Activated CD4-positive, alpha-beta T cell treated with anti-CD3 and anti-CD28 coated beads, Interleukin-2, Interleukin-6, amounts not matched to agents 100 ng/mL and 50 ng/mL, durations not matched to agents 16 hours and 8 hours (primary cell): ENCODE data around the gene ALDH9A1.

ENCODE experiments used
- DNase-seq: peaks from one replicate; pipeline ENCODE4 v3.0.0-alpha.2; 2020

ALDH9A1 gene

DNA sequence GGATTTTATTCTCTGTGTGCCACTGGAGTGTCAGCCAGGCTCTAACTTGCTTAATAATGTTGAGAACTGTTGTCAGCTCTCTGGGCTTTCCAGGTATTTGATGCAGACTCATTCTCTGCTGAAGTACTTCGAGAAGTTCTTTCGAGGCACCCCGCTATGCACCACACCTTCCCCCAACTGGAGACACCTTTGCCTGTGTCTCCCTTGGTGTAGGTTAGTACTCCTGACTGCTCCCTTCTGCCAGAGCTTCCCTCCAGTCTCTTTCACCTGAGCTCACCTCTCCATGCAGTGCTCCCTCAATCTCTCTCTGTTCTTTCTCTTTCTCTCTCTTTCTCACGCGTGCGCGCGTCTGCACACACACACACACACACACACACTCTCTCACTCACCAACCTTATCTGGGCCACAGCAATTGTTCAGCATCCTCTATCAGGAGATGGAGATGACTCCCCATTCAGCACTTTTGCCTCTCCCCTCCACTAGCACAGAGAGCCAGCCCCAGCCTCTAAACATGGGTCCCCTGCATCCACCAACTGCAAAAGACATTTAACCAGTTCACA lies 81.3 kb downstream of the ALDH9A1 start:
- no peak for DNase-seq

- no peak for DNase-seq
Measured at GRCh38 chr1:165616054-165616612, 82.2 kb downstream of the ALDH9A1 start.
